Heart left ventricle (tissue), 16 donors: ENCODE data around the gene UBQLNL. TPM values are rescaled to one million over a fixed set of nuclear protein-coding genes. Genes with fewer than 3 reads are reported as not detected.

Experiments used
- ATAC-seq, 4 donors: fragments of 200-7000 bp; cut with Tn5 transposase; one replicate each; pipeline ENCODE4 v1.9.1; 2020 to 2022; ENCODE audit warnings: moderate library complexity in 4 of 4, mild to moderate bottlenecking in 3 of 4, moderate number of reproducible peaks in 1 of 4
- DNase-seq, 5 donors: peaks; one replicate each; pipeline ENCODE4 v3.0.0-alpha.2; 2020
- H3K27ac ChIP-seq, 12 donors: fragments of 200-600 bp; sonication (generic) in 4 of 12; one replicate each; pipeline versions ENCODE4 v1.5.0 to v1.8.0; 2016 to 2022; ENCODE audit warnings: mild to moderate bottlenecking in 2 of 12
- H3K27me3 ChIP-seq, 9 donors: fragments of 200-600 bp; sonication (generic) in 2 of 9; one replicate each; pipeline versions ENCODE4 v1.5.1 to v1.8.0; 2016 to 2022; ENCODE audit warnings: mild to moderate bottlenecking in 3 of 9
- H3K36me3 ChIP-seq, 9 donors: fragments of 200-600 bp; sonication (generic) in 2 of 9; one replicate each; pipeline versions ENCODE4 v1.5.0 to v1.8.0; 2018 to 2022; ENCODE audit warnings: mild to moderate bottlenecking in 2 of 9
- H3K4me1 ChIP-seq, 12 donors: fragments of 200-600 bp; sonication (generic) in 4 of 12; one replicate each; pipeline versions ENCODE4 v1.5.0 to v1.8.0; 2016 to 2022; ENCODE audit warnings: mild to moderate bottlenecking in 3 of 12
- H3K4me3 ChIP-seq, 12 donors: fragments of 200-600 bp; sonication (generic) in 4 of 12; one replicate each; pipeline versions ENCODE4 v1.5.0 to v1.8.0; 2017 to 2022; ENCODE audit warnings: mild to moderate bottlenecking in 9 of 12, moderate library complexity in 4 of 12
- H3K9me3 ChIP-seq, 12 donors: fragments of 200-600 bp; sonication (generic) in 4 of 12; one replicate each; pipeline versions ENCODE4 v1.5.0 to v1.8.0; 2016 to 2022; ENCODE audit warnings: mild to moderate bottlenecking in 1 of 12
- CTCF ChIP-seq, 12 donors: fragments of 200-600 bp; sonication (generic) in 4 of 12; IDR thresholded peaks; one replicate each; pipeline versions ENCODE4 v1.5.0 to v1.8.0; 2018 to 2022; ENCODE audit warnings: antibody characterized with exemption in 12 of 12, mild to moderate bottlenecking in 5 of 12
- POLR2A ChIP-seq, 2 donors: fragments of 450-650 bp; IDR thresholded peaks; one replicate each; pipeline ENCODE4 v1.6.1; 2017; ENCODE audit warnings: antibody characterized with exemption in 2 of 2, mild to moderate bottlenecking in 2 of 2, moderate library complexity in 2 of 2
- WGBS, 4 donors: extraction: QIAGEN DNeasy Blood & Tissue Kit in 2 of 4; methylation state at CpG; one replicate each; pipeline versions ENCODE4 v1.1.5 to v1.1.7; 2013 to 2018; 5-methylcytosine and 5-hydroxymethylcytosine counted together
- intact Hi-C, 10 donors: fragments of 100-400 bp; cut with DNase I; formaldehyde crosslinking; loops; one replicate each; pipeline versions ENCODE4 v1.11.1 to v1.14.2; 2022
- long read RNA-seq, 3 donors: library from polyadenylated mRNA; unstranded; transcript quantifications; one replicate each; pipeline ENCODE4 v2.0.0, GENCODE V29; 2020 to 2021
- polyA plus RNA-seq, 2 donors: library from polyadenylated mRNA; stranded (reverse); fragments of 200-250 nt; gene quantifications; one replicate each; pipeline ENCODE4 v1.2.3, GENCODE V29; 2013
- total RNA-seq, 9 donors: library from RNA; depleted of rRNA in 2 of 9; stranded (reverse); fragments of >200 nt in 2 of 9; fragmentation: NEBNext Ultra II Directional in 3 of 9; extraction: Animal tissue kit (Norgen Biotek cat#: 25700) in 3 of 9; gene quantifications; one replicate each; pipeline versions ENCODE4 v1.1.0 to v1.2.4, GENCODE V29; 2016 to 2023
- donor health status: ischemic (EF 13 %, LVEDD 7.1; RV severe dilation, severe dysfunction).
- donor health status: healthy with polysubstance abuse.
- donor health status: DM: no; HTN: yes; CAD: no.
- donor health status: DM: no; HTN: no; CAD: no.
- donor health status: ischemic (EF 25% LVEDD 6.9; RV normal size, moderate dysfunction).
- donor health status: ischemic (EF 25% LVEDD 5.7; RV mildly dilated, moderate dysfunction).
- donor health status: healthy.
- donor health status: DM: yes; HTN: yes; CAD: no.
- donor health status: ischemic (EF 35%, LVEDD 5.7; RV mildly dilated, moderate dysfunction).
- donor health status: nonischemic (EF 11% LVEDD 7.7; RV severe dilation, severe dysfunction).
- donor health status: DM: yes; HTN: yes; CAD: no.
- donor health status: PGD.
- donor health status: ischemic (EF 29% LVEDD 5.4; RV normal size, mild dysfunction).
- donor health status: nonischemic (EF 23%, LVEDD 6.1; RV moderate dilation, normal function).

The UBQLNL gene
- under 1 TPM in 5 of 9 donors, not detected in 4; 0.14 to 0.25 (median 0.17) TPM for total RNA-seq
- under 1 TPM; 0.03 to 0.23 TPM for polyA plus RNA-seq
- long read RNA-seq, donor 1: 0 reads
- long read RNA-seq, donor 2: 0 reads
- long read RNA-seq, donor 3: 0 reads

GRCh38 chr11:5516599-5516998 is at the start of gene UBQLNL:
UBQLNL (minus strand) TSS chr11:5516699; CDS start chr11:5516441, 258 bp downstream.
- H3K27ac ChIP-seq: no peak within 1 kb of the TSS
- H3K36me3 ChIP-seq: no peaks in the 10 kb centered on the region
- no peaks in the 10 kb centered on the region for H3K9me3 ChIP-seq
- ATAC-seq (no peak), DNase-seq (no peak)
- no peaks in the 10 kb centered on the region for H3K27me3 ChIP-seq
- no peaks in the 10 kb centered on the region for H3K4me1 ChIP-seq
- 89 to 97% (median 90%) methylated on average over 2 of the region's 2 CpGs for WGBS, 4 donors
- no peak within 1 kb of the TSS for H3K4me3 ChIP-seq
- intact Hi-C loops: no loop called here
- TF ChIP-seq POLR2A (IDR thresholded peaks at IDR 0.05) (no peak), CTCF (IDR thresholded peaks at IDR 0.05) (no peak)

DNA sequence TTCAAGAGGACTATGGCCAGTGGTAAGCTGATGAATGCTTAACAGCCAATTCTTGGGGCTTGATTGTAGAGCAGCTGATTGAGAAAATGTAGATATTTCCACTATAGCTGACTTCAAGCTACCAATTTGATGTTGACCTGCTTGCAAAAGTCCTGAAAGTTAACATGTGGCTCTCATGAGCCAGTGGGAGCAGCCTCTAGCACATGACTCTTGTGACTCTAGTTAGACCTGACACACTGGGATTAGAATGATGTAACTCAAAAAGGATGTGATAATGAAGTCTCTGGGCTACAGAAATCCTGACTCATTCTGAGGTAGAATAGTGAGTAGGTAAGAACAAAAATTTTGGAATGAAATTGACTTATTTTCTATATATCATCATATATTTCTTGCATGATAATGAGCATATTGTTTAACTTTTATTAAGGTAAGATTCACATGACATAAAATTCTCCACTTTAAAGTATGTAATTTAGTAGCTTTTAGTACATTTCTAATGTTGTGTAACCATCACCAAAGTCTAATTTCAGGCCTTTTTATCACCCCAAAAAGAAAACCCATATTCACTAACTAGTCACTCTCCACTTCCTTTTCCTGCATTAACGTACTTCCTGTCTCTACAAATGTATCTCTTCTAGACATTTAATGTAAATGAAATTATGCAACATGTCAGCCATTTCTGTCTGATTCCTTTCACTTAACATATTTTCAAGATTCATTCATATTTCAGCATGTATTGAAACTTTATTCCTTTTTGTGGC is 47.9 kb upstream of the UBQLNL start:
- intact Hi-C loops: no loop called here

GRCh38 chr11:5557751-5558150 is 41.3 kb upstream of the UBQLNL start:
- 30 to 67% (median 48%) methylated on average over 3 of the region's 3 CpGs for WGBS, 4 donors
- Histone ChIP-seq H3K4me1 (no peaks in the 10 kb centered on the region), H3K27ac (no peak overlapping the region), H3K4me3 (no peak overlapping the region), H3K9me3 (no peaks in the 10 kb centered on the region), H3K27me3 (no peaks in the 10 kb centered on the region), H3K36me3 (no peaks in the 10 kb centered on the region)
- DNase-seq: no peak
- intact Hi-C loops: loop anchor here in 4 of 10 donors (10.0 kb wide), 1 partner anchor 83 kb away; no protein-coding TSS in a partner anchor
- no peak for ATAC-seq
- no peak for TF ChIP-seq CTCF (IDR thresholded peaks at IDR 0.05)
- no peak for TF ChIP-seq POLR2A (IDR thresholded peaks at IDR 0.05)

More for the DNA sequence above, 47.9 kb upstream of the UBQLNL start:
- ATAC-seq (no peak), DNase-seq (no peak)
- WGBS, 4 donors: 60 to 71% (median 69%) methylated on average over 1 of the region's 1 CpG
- H3K27ac ChIP-seq: no peak overlapping the region
- H3K36me3 ChIP-seq: no peaks in the 10 kb centered on the region
- TF ChIP-seq CTCF (IDR thresholded peaks at IDR 0.05) (no peak), POLR2A (IDR thresholded peaks at IDR 0.05) (no peak)
- H3K4me1 ChIP-seq: no peaks in the 10 kb centered on the region
- no peak overlapping the region for H3K4me3 ChIP-seq
- no peaks in the 10 kb centered on the region for H3K9me3 ChIP-seq
- no peaks in the 10 kb centered on the region for H3K27me3 ChIP-seq

DNA sequence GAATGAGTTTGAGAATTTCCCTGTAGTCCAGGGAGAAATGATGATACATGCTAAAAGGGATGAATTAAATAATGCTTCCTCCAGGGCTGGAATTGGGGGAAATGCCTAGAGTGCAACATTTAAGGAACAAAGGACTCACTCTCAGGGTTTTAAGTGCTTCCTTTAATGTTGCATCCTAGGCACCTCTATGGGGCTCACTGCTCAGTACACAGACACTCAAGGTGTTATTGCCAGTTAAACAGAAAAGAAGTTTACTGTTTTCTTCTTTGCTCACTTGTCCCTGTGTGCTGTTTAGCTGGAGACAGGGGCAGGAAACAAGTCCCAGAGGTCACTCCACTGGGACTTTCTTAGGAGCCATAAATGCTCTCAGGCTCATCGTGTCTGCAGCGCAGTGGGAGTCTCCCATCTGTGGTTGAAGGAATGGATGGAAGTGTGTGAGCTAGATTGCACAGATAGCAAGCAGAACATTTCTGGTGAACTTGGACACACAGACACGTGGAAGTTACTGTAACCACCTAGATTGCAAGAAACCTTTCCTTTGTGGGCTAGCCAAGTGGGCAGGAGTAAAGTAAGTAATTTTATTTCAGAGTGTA is 40.2 kb upstream of the UBQLNL start:
- intact Hi-C loops: loop anchor here in 4 of 10 donors (10.0 kb wide), 1 partner anchor 82 kb away; no protein-coding TSS in a partner anchor
- H3K36me3 ChIP-seq: no peaks in the 10 kb centered on the region
- WGBS, 4 donors: 46 to 52% (median 50%) methylated on average over 3 of the region's 3 CpGs

More for the DNA sequence above, 40.2 kb upstream of the UBQLNL start:
- TF ChIP-seq POLR2A (IDR thresholded peaks at IDR 0.05) (no peak), CTCF (IDR thresholded peaks at IDR 0.05) (no peak)
- Histone ChIP-seq H3K4me1 (no peaks in the 10 kb centered on the region), H3K27ac (no peak overlapping the region), H3K4me3 (no peak overlapping the region), H3K9me3 (no peaks in the 10 kb centered on the region), H3K27me3 (no peaks in the 10 kb centered on the region)
- DNase-seq: no peak
- no peak for ATAC-seq
